HG03103 (cell line): Measurements from ENCODE around the gene SNCAIP.

Source experiments
- ATAC-seq: cut with Tn5 transposase; IDR thresholded peaks from one replicate; pipeline ENCODE4 v1.9.1; 2021; ENCODE audit warnings: low read depth; ENCODE audit not compliant: unreplicated experiment

Gene SNCAIP

DNA sequence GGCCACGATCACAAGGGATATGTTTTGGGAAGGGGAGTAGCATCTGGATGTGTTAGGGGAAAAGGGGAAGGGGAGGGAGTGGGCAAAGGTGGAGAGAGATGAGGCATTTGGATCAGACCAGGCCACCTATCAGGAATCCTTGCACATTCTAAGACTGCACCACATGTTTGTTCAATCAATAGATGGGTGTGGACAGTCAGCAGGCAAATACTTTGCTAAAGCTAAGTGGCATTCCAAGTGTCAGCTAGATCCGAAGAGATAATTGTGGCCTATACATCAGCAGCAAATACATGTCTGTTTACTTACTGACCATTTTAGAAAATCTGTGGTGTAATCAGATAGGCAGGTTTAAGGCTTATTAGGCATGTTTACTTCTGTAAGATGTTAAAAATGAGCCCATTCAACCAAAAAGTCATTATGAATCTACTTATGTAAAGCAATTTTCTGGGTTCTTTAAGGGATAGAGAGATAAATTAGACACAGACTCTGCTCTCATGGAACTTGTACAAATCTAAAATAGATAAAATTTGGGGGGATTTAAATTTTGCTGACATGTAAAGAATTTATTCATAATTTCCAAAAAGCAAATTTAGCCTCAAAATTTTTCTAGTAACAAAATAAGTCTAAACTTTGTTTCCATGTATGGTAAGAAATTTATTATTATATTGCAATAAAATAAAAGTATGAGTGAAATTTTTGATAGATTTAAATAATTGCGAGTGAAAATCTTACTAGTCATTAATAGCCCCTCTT, 107.3 kb downstream of the SNCAIP start:
- no peak for ATAC-seq

DNA sequence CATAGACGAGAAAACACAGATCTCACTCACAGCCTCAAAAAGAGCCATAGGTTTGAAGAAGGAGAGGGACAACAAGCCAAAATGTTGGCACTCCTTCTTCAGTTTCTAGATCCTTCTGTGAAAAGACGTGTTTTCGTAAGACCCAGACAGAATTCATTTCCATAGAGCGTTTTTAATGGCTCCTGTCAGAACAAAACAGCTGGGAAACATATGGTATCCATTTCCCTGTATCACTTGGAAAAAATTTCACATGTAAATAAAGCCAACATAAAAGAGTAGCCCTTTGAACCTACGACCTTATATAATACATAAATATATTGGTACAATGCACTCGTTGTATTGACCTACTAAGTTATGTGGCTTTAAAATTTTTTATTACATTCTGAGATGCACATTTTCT, 108.1 kb downstream of the SNCAIP start:
- ATAC-seq: no peak

DNA sequence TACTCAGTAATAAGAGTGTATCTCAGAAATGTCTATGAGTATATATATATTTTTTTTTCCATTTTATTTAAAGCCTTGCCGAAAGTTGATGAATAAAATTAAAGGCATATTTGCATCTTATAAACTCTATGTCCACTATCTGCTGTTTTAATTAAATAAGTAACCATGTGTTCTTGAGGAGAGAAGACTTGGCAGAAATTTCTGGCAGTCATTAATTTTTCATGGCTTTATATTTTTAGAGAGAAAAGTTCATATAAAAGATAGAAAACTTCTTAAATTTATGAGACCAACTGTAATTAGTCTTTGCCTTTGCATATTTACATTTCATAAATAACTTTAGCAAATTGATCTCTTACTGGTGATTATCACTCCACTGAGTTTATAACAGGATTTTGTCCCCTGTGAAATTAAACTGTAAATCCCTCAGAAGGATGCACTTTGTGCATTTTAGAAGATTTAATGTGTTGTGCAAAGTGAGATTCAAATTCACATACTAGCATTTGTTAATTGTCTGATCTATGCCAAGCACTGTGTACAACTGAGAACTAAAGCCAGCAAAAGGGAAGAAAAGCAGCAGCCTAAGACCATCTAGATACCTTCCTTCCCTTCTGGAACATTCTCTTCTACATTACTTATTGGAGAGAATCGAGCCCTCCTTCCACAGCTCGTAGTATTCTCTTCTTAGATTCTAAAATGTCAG, 108.7 kb downstream of the SNCAIP start:
- ATAC-seq: no peak

DNA sequence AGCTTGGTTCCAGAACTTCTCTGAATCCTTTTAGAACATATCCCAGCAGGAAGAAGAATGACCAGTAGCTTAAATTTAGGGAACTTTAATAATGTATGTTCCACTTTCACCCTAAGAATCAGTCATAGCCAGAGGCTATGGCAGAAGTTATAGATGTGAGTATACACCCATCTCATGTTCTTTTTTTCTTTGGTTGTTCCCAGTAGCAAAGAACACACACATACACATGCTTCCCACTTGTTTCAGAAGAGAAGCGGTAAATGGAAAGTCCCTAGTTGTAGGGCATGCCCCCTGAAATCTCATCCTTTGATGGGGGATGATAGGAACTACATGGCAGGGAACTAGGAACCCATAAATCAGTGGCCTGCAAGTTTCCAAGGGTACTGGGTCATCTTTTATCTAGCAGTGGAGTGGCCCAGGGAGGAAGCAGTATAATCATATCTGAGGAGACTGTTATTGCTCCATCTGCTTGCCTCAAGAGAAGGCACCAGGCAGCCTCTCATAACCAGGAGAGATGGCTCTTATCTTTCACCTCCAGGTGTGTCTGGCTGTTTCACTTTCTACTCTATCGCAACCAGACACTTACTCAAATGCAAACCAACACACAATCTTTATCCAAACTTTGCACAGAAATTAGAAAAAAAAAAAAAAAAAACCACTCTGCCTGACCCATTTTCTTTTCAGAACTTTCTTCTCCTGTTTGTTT, 109.5 kb downstream of the SNCAIP start:
- ATAC-seq: peak; percentile 90

DNA sequence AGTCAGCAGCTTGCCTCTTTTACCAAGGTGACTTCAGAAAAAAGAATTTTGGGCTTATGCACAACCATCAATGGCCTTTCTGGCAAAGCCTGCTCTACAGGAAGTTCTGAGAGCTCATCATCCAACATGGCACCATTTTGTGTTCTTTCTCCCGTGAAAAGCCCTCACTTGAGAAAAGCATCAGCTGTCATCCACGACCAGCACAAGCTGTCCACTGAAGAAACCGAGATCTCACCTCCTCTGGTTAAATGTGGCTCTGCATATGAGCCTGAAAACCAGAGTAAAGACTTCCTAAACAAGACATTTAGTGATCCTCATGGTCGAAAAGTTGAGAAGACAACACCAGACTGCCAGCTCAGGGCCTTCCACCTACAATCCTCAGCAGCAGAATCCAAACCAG, 111.2 kb downstream of the SNCAIP start:
- no peak for ATAC-seq

DNA sequence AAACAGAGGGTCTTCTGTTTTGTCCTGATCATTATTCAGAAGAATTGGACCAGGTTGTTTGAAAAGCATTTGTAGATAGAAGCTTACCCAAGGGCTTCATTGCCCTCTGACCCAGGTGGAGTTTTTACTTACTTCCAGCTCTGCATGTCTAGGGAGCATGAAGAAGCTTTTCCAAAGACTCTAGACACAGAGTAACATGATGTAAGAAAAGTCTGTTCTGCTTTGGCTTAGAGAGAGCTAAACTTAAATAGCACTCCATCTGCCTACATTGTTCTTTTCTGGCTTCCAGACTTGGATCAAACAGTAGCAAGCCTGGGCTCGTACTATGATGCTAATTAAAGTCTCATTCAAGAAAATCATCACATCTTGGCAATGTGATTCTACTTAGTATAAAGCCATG, 112.1 kb downstream of the SNCAIP start:
- ATAC-seq: no peak

DNA sequence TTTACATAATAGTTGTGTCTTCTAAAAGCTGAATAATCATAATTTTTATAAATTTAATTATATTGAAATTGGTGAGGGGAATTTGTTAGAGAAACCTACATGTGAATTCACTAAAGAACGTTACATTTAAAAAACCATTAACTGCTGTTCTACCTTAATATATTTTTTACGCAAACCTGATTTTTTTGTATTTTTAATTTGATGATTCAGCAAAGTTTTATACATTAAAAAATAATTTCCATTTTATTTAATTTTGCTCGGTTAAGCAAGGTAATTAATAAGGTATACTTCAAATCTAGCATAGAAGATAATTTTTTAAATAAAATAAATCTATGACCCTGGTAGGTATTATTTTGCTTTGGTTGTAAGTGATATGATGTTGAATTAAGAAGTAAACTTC, 114.3 kb downstream of the SNCAIP start:
- ATAC-seq: no peak

DNA sequence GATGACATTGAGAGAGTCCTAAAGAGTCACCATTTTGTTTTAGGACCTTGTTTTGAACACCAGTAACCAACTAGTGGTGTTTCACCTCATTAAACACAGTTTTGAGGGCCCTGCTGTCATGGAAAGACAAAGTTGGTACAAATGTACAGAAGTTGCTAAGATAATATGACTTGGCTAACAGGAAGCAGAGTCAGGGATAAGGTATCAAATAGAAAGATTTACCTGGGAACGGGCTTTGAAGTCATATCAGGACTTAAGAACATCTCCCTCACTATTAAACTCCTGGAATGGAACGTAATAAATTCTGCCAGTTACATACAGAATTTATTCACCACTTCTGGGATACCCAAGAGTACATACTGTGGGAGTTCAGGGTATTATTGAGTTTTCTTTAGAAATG, 115.6 kb downstream of the SNCAIP start:
- ATAC-seq: no peak

DNA sequence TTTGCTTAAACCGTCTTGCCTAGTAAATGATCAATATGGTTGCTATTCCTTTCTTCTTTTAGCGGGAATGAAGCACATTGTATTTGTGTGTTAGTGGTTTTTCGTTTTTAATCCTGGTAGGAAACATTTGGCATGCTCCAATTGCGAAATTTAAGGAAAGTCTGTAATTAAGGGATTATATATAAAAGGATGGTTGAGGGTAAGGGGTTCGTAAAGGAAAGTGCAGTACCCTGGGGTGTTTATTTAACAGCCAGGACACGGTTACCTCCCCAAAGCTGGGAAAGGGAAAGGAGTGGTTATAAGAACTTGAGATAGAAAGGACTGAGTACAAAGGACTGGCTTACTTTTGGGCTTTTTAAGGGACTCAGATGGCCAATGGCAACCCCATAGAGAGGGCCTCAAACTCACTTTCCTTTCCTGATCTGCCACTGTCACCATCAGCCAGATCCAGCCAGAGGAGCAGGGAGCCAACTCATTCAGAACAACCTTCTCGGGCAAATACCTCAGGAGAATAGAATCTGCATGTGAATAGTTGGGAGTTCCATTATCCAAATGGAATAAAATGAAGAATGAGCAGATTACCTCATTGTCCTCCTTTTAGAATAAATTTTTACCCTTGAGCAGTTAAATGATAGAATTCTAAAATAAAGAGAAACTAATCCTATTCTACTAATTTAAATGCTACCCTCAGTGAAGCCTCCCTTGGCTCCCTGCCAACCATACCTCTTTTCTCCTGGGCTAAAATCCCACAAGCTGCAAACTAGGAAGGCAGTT, 117.7 kb downstream of the SNCAIP start:
- no peak for ATAC-seq

DNA sequence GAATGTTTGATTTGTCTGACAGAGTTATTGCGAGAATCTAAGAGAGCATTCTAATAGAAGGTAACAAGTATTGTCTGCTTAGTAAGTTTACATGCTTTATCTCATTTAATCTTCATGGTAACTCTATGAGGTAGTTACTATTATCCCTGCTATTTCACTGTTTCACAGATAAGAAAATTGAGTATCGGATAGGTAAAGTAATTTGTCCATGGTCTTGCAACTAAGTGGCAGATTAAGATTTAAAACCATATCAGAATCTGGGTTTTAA, 118.2 kb downstream of the SNCAIP start:
- ATAC-seq: no peak

DNA sequence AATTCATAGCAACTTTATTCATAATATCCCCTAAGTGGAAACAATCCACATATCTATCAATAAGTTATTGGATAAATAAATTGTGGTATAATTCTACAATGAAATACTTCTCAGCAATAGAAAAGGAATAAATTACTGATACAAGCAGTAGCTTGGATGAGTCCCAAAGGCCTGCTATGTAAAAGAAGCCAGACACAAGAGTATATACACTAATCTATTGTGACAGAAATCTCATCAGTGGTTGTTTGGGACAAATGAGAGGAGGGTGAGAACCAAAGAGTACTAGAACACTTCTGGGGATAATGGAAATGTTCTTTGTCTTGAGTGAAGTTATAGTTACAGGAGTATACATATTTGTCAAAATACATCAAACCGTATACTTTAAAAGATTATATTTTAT, 119.3 kb downstream of the SNCAIP start:
- no peak for ATAC-seq

DNA sequence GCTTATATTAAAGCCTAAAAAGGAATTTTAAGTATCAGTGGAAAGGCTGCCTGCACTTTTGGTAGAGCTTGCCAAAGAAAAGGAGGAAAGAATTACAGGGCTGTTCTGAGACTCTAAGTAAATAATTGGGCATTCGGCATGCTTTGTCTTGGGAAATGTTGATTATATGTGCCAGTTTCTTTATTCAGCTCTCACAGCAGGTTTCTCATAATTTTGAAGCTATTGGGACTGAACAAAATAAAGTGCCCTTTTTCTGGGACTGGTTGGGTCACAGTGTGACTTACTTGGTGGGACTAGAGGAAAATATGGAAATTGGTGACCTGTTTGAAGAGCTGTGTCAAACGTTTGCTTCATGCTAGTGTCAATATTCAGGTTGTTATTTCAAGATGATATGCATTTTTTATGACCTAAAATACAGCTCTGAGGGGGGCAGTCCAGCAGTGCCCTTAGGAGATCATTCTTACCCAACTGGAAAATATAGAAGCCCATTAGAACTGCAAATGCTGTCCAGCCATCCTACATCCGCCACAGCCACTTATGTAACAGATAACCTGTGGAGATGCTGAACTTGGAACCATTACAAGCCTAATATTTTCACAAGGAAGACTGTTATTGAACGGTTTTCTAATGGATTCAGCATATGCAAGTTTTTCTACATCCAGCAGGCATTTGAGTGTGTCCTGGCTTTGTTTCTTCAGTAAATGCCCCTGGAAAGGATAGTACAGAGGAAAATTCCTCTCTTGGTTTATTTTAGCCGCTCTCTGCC, 122.4 kb downstream of the SNCAIP start:
- ATAC-seq: no peak

DNA sequence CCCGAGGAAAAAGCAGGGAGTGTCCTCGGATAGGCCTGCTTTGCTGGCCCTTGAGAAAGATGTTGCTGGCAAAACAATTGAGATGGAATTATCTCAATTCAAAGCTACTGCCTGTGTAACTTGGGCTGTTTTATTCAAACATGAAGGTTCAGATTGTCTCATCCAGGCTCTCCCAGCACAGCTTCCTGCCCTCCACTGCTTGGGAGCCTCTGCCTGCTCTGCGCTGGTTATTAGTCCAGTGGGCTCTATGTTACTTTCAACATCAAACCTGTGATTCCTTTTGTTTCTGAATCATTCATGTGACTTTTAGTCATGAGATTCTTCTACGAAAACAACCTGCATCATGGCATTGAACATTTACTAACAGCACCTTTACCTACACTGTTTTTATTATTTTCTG, 123.2 kb downstream of the SNCAIP start:
- no peak for ATAC-seq

DNA sequence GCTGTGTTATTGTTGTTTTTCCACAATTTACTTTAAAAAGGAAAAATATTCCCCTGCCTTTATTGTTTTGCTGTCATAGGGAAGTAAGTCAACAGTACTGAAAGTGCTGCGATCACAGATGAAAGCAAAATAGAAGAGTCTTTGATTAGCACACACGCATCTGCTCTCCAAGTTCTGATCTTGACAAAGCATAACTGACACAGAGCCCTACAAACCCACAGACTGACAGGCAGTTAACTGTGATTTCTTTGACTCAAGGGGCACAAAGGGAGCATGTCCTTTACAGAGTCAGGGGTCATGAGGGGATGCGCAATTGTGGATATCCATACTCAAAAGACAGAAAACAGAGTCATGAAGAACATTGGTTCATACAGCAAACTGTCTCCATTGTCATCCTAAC, 123.7 kb downstream of the SNCAIP start:
- ATAC-seq: no peak

DNA sequence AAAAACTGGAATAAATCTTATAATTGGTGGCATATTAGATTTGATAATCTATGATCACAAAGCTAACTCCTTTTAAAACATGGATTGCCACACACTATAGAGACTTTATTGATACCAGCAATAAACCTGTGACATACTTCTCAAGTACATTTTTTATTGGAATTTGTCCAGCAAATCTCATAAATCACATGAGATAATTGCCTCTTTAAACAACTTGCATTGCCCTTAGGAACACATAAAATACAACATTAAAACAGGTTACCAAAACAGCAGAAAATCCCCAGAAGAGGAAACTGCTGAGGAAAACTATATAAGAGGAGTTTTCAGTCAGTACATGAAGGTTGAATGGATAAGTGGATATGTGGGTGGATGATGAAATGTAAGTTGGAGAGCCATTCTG, 124.6 kb downstream of the SNCAIP start:
- no peak for ATAC-seq

DNA sequence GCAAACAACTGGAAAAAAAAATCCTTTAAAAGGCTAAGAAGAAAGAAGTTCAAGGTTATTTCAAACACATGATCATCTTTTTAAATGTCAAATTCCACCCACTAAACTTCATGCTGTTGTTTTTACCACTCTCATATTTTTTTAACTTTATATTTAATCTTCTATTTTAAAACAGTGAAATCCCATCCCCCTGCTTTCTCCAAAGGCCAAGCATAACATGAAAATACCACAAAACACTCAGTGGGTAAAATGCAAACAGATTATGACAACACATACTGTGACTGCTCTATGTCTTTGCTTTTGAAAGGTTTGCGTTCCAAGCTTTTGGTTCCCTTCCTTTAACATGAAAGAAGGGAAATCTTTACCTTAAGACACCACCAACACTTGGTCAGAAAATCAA, 127.6 kb downstream of the SNCAIP start:
- no peak for ATAC-seq

DNA sequence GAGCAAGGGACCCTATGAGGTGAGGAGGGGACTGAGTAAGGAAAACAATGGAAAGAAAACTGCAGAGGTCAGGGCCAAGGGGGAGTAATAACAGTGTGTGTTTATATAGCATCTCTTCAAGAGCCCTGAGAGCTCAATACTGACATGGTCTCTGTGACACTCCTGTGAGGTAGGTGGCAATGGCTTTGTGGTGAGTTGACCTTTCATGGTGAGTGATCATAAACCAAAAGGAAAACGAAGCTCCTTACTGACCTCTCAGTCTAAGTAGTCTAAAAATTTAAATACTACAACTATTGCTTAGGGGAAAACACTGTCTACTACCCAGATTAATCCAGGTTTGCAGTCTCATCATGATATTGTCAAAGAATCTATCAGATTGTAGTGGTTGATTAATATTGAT, 130.9 kb downstream of the SNCAIP start:
- ATAC-seq: no peak

DNA sequence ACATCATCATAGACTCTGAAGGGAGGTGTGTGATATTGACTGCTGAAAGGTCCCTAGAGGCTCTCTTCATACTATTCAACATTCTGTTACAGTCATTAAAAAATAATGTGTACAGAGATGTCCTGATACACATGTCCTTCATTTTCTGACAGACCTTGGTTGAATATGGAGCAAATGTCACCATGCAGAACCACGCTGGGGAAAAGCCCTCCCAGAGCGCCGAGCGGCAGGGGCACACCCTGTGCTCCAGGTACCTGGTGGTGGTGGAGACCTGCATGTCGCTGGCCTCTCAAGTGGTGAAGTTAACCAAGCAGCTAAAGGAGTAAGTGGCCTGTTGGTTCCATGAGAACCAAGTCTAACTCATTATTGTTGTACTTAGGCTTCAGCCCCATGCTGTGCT, 132.4 kb downstream of the SNCAIP start:
- ATAC-seq: no peak

DNA sequence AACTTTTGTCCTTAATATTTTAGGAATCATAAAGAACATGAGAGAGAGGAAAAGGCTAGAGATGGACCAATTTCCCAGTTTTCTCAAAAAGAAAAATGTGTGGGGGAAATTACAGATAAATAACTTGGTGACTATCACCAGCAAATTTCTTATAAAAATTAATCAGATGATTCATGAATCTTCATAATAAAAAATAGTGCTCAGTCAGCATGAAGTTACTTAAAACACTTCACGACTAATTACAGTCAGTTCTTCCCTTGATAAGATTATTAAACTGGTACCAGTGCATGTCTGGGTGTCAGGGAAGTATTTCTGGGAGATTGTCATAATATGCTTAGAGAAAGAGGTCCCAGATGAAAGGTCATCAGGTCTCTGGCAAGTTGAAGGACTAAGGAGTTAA, 133.0 kb downstream of the SNCAIP start:
- ATAC-seq: no peak

DNA sequence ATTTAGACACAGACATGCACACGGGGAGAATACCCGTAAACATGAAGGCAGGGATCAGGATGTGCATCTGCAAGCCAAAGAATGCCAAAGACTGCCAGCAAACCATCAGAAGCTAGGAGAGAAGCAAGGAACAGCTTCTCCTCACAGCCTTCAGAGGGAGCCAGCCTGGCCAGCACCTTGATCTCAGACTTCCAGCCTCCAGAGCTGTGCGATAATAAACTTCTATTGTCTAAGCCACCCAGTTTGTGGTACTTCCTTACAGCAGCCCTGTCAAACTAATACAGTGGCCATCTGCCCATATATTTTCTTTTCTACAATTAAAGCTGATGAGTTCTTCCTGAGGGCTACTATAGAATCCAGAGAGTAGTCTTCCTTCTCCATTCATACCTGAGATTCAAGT, 135.0 kb downstream of the SNCAIP start:
- no peak for ATAC-seq

DNA sequence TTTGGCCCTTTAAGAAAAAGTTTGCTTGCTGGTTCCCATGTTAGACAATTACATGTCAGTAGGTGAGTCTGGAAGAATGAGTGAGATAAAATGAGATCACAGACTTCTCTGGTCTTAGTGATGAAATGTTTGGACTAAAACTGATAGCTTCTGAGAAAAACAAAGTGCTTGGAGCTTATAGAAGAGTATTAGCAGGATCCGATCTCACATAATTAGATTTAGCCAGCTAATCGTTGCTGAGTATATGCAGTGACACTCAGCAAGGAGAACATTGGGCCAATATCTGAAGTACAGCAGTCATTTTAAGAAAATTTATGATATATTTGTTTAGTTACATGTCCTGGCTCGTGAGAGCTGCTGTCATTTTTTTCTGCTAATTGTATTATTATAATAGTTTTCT, 135.8 kb downstream of the SNCAIP start:
- ATAC-seq: no peak
